ENCODE measurements around the gene S100B. TPM values are rescaled to one million over a fixed set of nuclear protein-coding genes. Genes with fewer than 3 reads are reported as not detected.

S100B gene
- total and polyA plus RNA-seq, 2 donors (not counting 3 experiments of a cell fraction or from before 2014, with no cell fraction given) = not detected

DNA sequence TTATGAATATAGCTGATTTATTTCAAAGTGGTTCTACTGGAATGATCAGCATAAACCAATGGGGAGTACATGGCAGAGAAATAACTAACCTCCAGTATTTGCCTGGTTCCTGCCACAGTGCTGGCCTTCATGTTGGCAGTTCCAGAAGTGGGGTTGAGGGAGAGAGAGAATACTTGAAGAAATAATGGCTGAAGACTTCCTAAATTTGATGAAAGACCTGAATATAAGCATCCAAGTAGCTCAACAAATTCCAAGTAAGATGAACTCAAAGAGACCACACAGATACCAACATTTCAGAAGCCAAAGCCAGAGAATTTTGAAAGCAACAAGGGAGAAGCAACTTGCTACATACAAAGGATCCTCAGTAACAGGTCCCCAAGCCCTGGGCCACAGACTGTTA, 34.3 kb downstream of the S100B start:
- DNase-seq (ENCODE audit: low read depth, low spot score) = no peak
- Histone ChIP-seq H3K27ac (ENCODE audit: insufficient read depth, low read depth, low read length) (no peak overlapping the region), H3K4me1 (ENCODE audit: control insufficient read depth, extremely low read depth, insufficient read depth, low read length) (no peaks in the 10 kb centered on the region), H3K9me3 (replicated peaks; ENCODE audit: control insufficient read depth, insufficient read depth, low read length) (no peaks in the 10 kb centered on the region), H3K4me3 (replicated peaks in 1 of 3; ENCODE audit: insufficient read depth in 1 of 3, low read depth in 1 of 3, low read length in 3 of 3) (no peak overlapping the region), H3K36me3 (ENCODE audit: control insufficient read depth in 2 of 2, extremely low read depth in 1 of 2, insufficient read depth in 2 of 2, low read length in 2 of 2) (peaks cover 12 to 26% of the 10 kb centered on the region in 2 experiments), H3K9me1 (replicated peaks; ENCODE audit: control insufficient read depth, extremely low read depth, insufficient read depth, low read length) (no peaks in the 10 kb centered on the region), H2AFZ (ENCODE audit: low read depth, low read length) (no peak overlapping the region), H3K9ac (replicated peaks; ENCODE audit: extremely low read depth, insufficient read depth, low read length) (no peak overlapping the region), H3K27me3 (ENCODE audit: control insufficient read depth in 2 of 2, insufficient read depth in 2 of 2, low read length in 2 of 2) (no peaks in the 10 kb centered on the region), H3K4me2 (ENCODE audit: insufficient read depth, low read length) (no peak overlapping the region), H3K79me2 (ENCODE audit: control insufficient read depth, insufficient read depth, low read length) (no peaks in the 10 kb centered on the region), H4K20me1 (replicated peaks; ENCODE audit: control insufficient read depth, extremely low read depth, insufficient read depth, low read length) (no peaks in the 10 kb centered on the region)
- TF ChIP-seq, protein P1, sequence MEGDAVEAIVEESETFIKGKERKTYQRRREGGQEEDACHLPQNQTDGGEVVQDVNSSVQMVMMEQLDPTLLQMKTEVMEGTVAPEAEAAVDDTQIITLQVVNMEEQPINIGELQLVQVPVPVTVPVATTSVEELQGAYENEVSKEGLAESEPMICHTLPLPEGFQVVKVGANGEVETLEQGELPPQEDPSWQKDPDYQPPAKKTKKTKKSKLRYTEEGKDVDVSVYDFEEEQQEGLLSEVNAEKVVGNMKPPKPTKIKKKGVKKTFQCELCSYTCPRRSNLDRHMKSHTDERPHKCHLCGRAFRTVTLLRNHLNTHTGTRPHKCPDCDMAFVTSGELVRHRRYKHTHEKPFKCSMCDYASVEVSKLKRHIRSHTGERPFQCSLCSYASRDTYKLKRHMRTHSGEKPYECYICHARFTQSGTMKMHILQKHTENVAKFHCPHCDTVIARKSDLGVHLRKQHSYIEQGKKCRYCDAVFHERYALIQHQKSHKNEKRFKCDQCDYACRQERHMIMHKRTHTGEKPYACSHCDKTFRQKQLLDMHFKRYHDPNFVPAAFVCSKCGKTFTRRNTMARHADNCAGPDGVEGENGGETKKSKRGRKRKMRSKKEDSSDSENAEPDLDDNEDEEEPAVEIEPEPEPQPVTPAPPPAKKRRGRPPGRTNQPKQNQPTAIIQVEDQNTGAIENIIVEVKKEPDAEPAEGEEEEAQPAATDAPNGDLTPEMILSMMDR (IDR thresholded peaks at IDR 0.05; ENCODE audit: extremely low read depth in 1 of 2, insufficient read depth in 1 of 2, low read depth in 1 of 2, low read length in 2 of 2) = no peak
- no peak for TF ChIP-seq GATA2 (IDR thresholded peaks at IDR 0.05; ENCODE audit: insufficient read depth, insufficient read length, low read depth, low read length)
- no peak for TF ChIP-seq MYC (IDR thresholded peaks at IDR 0.05; ENCODE audit: low read depth, low read length)
- TF ChIP-seq, protein P2, sequence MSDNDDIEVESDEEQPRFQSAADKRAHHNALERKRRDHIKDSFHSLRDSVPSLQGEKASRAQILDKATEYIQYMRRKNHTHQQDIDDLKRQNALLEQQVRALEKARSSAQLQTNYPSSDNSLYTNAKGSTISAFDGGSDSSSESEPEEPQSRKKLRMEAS (IDR thresholded peaks at IDR 0.05; ENCODE audit: insufficient read depth, insufficient read length) = no peak
- TF ChIP-seq FOS (IDR thresholded peaks at IDR 0.05; ENCODE audit: borderline replicate concordance, insufficient read depth, low read length) = no peak
- TF ChIP-seq EZH2 (IDR thresholded peaks at IDR 0.05; ENCODE audit: borderline replicate concordance, low read depth, low read length, severe bottlenecking) = no peak
- TF ChIP-seq JUN (IDR thresholded peaks at IDR 0.05; ENCODE audit: borderline replicate concordance, insufficient read depth, insufficient read length, low read depth) = no peak
- TF ChIP-seq POLR2A (IDR thresholded peaks at IDR 0.05; ENCODE audit: low read depth, low read length) = no peak
- TF ChIP-seq POLR2AphosphoS5 (IDR thresholded peaks at IDR 0.05; ENCODE audit: insufficient read depth, low read depth, low read length) = no peak
- dilution Hi-C loops (cut with MboI; ENCODE audit: extremely low pct_ligation_motif_present, low sequenced_read_pairs) = no loop called here
- FAIRE-seq = no peak
- ChIA-PET CTCF (no interaction called here), POLR2A (no interaction called here)
- intact Hi-C loops (cut with micrococcal nuclease) = no loop called here
- no TSS peak for BruUV-seq (replicated peaks)

All from endothelial cell of umbilical vein (primary cell).